ENCODE results near the gene MAP3K21.

The MAP3K21 gene

DNA sequence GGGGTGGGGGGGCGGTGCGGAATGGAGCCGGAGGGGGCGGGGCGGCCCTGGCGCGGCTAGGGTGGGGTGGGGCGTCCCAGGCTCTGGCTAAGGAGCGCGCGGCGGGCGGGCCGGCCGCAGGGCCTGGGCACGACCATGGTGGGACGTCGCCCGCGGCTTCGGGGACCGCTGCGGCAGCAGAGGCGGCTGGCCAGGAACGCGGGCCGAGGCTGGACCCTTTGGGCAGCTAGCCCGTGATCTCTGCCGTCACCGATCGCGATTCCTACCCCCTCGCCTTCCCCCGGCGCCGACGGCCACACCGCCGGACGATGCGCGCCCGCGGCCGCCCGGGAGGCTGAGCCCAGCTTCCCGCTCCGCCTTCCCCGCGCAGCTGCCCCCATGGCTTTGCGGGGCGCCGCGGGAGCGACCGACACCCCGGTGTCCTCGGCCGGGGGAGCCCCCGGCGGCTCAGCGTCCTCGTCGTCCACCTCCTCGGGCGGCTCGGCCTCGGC, at the start of gene MAP3K21:
TSS of gene MAP3K21 (plus strand) at position 74 of the 491 bp plus-strand sequence. CDS start at position 379, 305 bp downstream.
- no peak for DNase-seq (ENCODE audit: low spot score)

DNA sequence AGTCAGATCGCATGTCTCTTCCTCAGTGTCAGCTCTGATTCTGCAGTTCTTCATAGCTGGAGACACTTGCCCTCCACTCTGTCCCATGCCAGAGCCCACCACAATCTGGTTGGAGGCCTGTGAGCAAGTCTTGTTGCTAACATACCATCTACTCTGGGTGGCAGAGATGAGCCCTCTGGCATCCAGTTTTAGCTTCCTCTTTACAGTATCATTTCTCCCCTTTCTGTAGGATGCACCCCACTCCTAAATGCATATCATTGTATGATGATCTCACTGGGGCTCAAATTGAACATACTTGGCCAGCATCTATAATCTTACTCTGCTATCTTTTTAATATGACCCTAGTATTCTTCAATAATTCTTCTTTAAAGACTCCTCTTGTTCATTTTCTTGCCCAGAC, 48.9 kb upstream of the MAP3K21 start:
- DNase-seq (ENCODE audit: low spot score): no peak

DNA sequence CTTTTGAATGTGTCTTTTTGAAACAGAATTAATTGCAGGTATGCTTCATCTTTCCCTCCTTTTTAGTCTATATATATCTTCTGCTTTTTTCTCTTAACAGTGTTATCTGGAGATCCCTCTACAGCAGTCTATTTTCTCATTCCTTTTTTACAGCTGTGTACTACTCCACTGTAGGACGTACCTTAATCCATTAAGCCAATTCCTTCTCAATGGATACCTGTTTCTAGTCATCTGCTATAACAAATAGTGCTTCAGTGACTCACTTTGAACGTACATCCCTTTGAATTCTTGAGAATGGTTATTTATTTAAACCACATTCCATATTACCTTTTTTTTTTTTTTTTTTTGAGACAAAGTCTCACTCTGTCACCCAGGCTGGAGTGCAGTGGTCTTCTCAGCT, 47.6 kb upstream of the MAP3K21 start:
- no peak for DNase-seq (ENCODE audit: low spot score)

DNA sequence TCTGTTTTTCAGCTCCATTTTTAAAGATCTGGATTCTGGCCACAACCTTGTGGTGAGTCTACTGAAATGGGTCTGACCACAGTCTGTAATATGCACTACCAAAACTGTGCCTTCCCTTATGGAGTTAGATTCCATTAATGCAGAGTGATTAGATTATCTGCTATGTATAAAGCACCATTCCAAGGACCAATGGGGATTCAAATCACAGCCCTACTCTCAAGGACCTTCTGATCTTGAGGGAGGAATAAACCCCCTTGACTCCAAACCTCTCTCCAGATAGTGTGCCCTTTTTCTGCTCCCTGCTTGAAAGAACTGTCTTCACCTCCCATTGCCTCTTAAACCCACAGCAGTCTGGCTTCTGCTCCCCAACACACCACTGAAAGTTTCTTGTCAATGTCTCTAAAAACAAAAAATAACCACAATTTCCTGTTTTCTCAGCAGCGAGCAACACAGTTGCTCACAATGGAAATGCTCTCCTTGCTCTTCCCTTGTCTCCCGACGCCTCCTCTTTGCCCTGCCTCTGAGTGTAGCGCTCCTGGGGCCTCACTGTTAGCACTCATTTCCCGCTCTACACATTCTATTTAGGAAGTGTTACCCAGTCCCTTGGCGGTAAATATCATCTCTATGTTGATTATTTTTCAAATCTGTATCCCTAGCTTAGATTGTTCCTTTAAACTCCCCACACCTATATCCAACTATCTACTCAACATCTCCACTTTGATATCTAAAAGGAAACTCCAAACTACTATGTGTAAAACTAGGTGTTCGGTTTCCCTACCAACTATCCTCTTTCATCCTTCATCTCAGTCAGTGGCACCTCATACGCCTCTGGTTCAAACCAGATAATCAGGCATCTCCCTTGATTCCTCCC, 45.6 kb upstream of the MAP3K21 start:
- DNase-seq (ENCODE audit: low spot score): no peak

DNA sequence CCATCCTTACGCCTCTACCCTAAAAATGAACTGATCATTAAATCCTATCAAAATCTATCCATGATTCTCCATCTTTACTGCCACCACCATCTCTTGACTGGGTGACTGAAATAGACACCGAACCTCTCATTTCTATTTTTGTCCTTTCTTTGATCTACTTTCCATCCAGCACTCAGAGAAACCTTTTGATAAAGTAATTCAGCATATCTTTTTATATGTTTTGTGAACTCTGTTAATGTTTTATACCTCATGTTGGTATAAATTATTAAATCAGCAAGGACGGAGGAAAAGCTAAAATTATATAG, 45.0 kb upstream of the MAP3K21 start:
- no peak for DNase-seq (ENCODE audit: low spot score)

DNA sequence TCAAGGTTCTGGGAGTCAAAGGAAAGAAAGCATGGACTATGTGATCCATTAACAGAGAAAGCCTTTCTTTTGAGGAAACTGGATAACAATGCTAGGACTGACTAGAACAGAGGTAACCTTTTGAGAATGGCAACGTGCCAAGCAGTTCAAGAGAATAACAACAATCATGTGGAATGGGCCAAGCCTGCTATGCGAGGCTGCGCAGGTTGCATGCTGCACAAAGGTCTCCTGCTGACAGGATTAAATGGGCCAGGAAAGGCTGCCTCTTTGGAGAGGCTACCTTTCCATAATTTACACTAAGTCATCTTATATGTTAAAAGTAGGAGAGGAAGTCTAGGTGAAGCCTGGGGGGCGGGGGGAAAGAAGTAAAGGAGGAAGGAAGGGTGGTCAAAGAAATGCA, 37.8 kb upstream of the MAP3K21 start:
- DNase-seq (ENCODE audit: low spot score): no peak

DNA sequence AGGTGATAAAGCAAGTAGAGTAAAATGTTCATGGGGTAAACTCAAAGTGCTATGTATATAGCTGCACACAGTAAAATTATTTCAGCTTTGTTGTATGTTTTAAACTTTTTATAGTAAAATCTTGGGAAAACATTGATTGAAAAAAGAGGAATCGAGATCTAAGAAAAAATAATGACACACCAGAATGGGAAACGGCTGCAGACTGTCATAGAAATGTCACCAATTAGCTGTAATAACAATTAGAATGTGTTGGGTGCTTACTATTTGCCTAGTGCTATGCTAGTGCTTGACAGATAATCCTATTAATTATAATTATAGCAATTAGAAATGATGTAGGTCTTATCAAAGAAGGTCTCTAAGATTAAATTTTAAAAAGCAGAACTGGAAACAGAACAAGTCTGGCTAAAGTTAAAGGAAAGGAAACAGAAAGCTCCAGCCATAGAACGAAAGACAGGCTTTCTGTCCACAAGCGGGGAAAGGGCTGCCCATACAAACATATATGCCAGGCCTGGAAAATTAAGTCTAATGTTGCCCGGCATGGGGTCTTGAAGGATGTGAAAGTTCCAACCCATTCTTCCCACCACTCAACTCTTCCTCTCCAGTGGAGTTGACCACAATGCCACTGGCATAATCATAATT, 37.0 kb upstream of the MAP3K21 start:
- no peak for DNase-seq (ENCODE audit: low spot score)

DNA sequence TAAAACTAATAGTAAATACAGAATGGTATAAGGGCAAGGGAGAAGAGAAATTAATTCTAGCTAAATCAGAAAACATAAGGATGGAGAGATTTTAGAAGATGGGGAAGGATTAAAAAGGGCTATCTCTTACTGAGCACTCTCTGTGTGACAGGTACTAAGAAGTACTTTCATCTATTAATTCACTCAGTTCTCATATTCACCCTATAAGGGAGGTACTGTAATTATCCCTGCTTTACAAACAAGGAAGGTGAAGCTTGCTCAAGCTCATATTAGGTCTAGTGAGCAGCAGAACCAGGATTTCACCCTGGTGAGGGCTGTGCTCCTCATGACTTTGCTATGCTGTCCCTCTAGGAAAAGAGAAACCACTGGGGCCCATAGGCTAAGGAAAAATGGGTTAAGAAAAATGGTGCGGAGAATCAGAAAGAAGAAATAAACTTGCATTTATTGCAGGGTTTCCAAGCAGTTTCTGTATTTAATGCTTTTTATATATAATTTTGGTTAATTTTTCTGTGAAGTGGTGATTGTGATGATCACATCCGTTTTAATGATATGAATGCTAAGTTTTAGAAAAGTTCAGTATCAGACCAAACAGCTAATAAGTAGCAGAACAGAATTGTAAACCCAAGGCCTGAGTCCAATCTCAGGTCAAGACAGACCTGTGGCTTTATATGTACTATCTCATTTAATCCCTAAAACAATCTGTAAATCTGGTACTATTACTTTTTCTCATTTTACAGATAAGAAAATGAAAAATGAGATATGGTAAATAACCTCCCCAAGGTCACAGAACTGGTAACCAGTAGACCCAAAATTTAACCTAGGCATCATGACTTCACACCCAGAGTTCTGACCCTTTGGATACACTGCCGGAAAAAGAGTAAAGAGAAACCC, 33.7 kb upstream of the MAP3K21 start:
- no peak for DNase-seq (ENCODE audit: low spot score)

DNA sequence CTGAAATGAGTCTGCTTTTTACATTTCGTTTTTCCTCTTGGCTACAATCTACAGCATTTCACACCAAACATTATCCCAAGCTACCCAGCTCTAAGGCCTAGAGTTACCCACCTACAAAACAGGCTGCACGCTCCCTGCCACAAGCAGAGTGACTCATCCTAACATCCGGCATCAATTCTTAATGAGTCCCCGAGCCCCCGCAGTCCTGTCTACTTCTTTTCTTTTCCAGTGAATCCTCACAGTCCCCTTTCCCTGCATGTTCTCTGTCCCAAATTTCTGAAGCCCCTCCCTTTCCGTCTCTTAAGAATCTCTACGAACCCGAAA, 32.6 kb upstream of the MAP3K21 start:
- no peak for DNase-seq (ENCODE audit: low spot score)

DNA sequence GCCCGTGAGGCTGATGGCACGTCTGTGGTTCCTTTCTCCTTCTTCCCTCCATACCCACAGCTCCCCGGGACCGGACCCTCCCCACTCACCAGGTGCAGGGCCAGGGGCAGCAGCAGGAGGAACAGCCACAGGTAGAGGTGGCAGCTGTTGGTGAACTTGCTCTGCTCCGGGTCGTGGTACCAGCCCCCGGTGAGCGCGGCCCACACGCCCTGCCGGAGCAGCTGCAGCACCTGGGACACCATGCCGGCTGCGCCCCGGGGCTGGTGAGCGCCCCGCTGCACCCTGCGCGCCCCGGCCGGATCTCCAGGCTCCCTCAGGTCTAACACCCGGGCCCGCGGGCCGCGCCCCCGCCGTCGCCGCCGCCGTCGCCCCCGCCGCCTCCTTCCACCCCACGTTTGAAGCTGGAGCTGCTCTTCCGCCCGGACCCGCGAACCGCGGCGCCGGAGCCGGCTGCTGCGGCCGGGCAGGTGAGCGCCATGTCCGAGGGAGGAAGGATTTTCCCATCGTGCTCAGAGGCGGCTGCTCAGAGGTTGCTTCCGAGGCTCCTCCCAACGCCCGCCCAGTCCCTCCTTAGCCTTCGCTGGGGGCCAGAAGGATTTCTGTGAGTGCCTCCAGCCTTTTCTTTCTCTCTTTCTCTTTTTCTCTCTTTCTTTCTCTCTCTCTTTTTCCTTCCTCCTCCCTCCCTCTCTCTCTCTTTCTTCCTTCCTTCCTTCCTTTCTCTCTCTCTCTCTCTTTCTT, 32.1 kb upstream of the MAP3K21 start, which contains the start of gene PCNX2:
TSS of gene PCNX2 (minus strand) at position 489 of the 738 bp plus-strand sequence. CDS start at position 242, 247 bp downstream.
- DNase-seq (ENCODE audit: low spot score): no peak

DNA sequence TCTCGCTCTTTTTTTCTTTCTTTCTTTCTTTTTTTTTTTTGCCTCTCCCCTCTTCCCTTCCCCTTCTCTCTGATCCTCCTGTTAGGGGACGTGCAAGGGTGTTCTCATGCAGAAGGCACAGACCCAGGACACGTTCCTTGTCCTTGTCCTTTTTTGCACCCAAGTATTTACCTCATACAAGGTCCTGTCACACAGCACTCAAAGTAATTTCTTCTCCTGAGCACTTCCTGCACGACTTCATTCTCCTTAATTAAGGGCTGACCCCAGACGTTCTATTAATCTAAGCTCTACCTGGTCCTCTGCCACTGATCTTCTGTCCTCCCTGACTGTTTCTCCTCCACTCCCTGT, 31.6 kb upstream of the MAP3K21 start:
- DNase-seq (ENCODE audit: low spot score): no peak

DNA sequence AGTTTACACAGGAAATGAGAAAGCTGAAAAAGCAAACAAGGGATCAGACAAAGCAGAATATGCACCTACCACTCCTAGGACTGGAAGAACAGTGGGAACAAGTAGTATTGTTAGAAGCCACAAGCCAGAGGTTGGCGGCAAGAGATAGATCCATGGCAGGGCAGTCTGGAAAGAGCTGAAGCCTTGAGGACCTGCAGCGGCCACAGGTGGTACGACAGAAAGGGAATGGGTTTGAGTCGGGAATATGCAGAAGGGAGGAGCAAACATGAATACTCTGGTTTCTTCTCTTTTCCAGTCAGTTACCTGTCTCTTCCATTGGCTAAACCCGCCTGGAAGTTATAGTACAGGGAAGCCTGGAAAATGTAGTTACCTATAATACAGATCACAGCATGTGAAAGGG, 28.1 kb upstream of the MAP3K21 start:
- DNase-seq (ENCODE audit: low spot score): no peak

DNA sequence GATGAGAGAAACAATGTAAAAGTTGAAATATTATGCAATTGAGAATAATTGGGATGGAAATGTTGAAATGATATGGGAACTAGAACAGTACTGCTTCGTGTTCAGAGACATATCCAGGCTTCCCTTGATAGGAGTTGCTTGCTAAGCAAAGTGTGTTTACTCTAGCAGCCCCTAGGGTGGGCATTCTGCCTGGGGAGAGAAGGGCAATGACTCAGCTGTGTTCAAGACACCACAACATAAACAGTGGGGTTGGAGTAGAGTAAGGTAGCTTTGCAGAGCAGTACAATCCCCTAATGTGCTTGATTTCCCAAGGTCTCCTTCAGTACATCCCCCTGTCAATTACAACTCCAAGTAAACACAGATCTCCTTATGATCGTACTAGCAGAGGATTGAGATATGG, 27.2 kb upstream of the MAP3K21 start:
- no peak for DNase-seq (ENCODE audit: low spot score)

DNA sequence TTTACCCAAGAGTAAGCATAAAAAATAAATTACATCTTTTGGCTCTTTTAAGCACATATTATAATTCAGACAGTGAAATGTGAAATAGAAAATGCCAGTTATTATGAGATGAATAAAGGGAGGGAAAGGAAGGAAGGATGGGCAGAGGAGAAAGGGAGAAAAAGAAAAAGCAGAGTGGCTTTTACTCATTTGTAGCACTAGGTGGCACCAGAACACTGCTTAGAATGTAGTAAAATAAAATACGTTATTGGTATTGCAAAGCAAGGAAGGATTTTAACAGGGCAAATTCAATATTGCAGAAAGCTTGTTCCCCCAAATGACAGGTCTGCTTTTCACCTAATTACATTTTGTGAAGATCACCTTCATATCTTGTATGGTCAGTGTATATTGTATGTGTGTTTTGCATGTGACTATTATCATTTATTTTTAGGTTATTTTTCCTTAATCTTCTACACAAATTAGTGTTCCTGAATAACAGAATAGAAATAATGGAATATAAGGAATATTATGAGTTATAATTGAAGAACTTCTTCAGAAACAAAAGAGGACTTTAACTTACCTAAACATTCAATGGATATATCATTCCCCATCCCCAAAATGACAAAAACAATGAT, 22.9 kb upstream of the MAP3K21 start:
- peak; percentile 6 for DNase-seq (ENCODE audit: low spot score)

DNA sequence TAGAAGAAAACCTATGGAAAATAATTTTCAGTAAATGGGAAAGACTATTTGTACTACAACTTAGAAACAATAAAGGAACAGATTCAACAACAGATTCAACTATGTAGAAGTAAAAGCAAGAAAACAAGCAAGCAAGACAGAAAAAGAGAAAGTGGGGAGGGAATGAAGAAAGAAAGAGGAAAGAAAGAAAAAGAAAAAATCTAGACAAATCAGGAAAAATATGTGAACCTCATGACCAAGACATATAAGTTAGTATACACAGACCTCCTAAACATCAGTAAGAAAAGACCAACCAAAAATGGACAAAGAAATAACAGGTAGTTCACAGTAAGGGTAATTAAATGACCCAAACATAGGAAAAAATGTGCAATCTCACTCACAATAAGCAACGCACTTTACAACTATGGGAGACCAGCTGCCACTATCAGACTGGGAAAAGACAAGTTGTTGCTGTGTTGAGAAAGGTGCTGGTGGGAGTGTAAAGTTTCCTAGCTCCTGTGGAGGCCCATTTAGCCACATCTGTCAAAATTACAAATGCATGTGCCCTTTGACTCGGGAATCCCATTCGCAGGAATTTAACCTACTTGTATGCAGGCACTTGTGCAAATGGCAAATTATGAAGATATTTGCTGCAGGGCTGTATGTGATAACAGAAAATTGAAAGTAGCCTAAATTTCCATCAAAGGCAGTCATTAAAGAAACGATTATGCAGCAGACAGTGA, 13.9 kb upstream of the MAP3K21 start:
- no peak for DNase-seq (ENCODE audit: low spot score)

DNA sequence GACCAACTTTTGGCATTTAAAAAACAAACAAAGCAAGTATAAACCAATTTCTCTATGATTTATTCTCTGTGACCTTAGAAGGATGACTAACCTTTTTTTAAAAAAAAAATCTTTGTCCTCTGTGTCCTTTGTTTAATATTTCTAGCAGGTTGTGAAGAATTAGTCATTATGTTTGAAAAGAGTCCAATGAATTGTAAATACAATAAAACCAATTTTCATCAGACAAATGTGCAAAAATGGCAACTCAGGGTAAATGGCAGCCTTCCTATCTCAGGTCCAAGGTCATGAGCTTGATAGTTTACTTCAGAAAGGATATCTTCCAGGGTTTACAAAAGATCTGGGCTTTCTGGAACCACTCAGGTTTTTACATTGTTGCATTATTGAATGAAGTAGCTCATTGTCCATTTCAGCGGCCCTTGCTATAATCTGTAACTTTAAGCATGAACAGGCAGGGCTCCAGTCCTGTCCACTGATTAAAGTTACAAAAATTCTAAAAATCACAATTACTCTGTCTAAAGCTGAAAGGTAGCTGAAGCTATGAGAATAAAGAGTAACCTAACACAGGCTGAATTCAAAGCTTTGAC, 11.7 kb upstream of the MAP3K21 start:
- no peak for DNase-seq (ENCODE audit: low spot score)

DNA sequence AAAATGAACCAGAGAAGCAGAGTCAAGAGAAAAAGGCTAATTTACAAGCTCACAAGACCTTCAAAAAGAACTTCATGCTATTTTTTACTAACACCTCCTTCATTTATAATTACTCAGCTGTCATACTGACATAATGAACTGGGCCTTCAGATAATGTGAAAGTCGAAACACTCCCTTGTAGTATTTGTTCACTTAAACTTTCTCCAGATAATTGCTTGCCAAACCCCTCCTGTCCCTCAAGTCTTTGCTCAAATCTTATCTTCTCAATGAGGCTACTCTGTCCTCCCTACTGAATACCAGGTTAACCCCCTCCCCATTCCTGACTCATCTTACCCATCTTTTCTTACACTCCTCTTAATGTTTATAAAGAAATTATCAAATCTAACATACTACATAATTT, 11.1 kb upstream of the MAP3K21 start:
- DNase-seq (ENCODE audit: low spot score): no peak

DNA sequence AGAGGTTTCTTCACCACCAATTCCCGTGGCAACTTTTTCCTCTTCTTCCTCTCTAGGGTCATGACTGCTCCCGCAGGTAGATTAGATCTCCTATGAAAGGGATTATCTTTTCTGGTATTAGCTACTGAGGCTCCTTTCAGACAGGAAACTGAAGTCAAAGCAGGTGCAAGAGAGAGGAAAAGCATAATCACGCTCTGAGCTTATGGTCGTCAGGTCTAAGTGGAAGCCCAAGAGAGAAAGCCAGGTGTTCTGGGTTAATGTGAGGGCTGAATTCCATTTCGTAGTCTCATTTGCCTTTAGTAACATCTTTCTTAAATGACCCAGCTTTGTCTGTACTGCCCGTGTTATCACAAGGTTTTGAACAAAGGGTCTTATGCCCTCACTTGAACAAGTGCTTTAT, 8.3 kb upstream of the MAP3K21 start:
- DNase-seq (ENCODE audit: low spot score): no peak

DNA sequence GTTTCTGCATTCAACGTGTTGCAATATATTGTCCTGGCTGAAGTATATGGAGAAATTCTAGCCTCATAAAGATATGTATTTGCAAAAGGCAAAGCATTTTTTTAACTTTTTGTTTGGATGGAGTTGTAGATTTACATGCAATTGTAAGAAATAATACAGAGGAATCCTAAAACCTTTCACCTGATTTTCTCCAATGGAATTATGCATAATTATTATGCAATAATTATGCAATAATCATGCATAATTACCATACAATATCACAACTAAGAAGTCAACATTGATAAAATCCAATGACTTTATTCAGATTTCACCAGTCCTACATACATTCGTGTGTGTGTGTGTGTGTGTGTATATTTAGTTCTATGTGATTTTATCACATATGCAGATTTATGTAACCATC, 7.5 kb upstream of the MAP3K21 start:
- DNase-seq (ENCODE audit: low spot score): no peak

DNA sequence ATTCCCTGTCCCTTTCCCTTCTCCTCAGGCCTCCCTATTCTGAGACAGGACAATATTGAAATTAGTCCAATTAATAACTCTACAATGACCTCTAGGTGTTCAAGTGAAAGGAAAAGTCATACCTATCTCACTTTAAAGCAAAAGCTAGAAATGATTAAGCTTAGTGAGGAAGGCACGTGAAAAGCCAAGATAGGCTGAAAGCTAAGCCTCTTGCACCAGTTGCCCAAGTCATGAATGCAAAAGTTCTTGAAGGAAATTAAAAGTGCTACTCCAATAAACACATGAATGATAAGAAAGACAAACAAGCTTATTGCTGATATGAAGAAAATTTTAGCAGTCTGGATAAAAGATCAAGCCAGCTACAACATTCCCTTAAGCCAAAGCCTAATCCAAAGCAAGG, 3.8 kb upstream of the MAP3K21 start:
- no peak for DNase-seq (ENCODE audit: low spot score)

DNA sequence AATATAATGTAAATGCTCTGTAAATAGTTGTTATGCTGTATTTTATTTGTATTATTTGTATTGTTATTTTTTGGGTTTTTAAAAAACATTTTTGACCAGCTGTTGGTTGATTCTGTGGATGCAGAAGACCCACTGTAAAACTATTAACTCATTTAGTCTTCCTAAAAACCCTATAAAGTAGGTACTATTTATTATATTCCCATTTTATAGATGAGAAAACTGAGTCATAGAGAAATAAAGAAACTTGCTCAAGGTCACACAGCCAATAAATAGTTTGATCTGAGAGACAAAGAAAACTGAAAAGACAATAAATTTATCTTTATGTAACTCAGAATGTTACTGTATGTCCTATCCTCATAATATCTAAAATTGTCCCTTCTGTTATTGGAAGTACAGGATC, 1.2 kb upstream of the MAP3K21 start:
- no peak for DNase-seq (ENCODE audit: low spot score)
